Thyroid gland (tissue), 4 donors: ENCODE measurements around the gene C5orf63. TPM values are rescaled to one million over a fixed set of nuclear protein-coding genes. Genes with fewer than 3 reads are reported as not detected.

Experiments
- DNase-seq, 2 donors: peaks; one replicate each; pipeline ENCODE4 v3.0.0-alpha.2; 2019
- H3K27ac ChIP-seq, 3 donors: fragments of 200-600 bp; sonication (generic); 1 replicate in 2 of 3; 2 replicates in 1 of 3; pipeline ENCODE4 v1.5.1; 2016 to 2019; ENCODE audit warnings: mild to moderate bottlenecking in 1 of 3, moderate library complexity in 1 of 3
- H3K27me3 ChIP-seq: fragments of 200-600 bp; sonication (generic); one replicate; pipeline ENCODE4 v1.5.1; 2019
- H3K36me3 ChIP-seq, 2 donors: fragments of 200-600 bp; sonication (generic); one replicate each; pipeline ENCODE4 v1.5.1; 2016 to 2019
- H3K4me1 ChIP-seq, 2 donors: fragments of 200-600 bp; sonication (generic); one replicate each; pipeline ENCODE4 v1.5.1; 2017 to 2019
- H3K4me3 ChIP-seq, 3 donors: fragments of 200-600 bp; sonication (generic); replicated peaks in 1 of 3; 1 replicate in 2 of 3; 2 replicates in 1 of 3; pipeline ENCODE4 v1.5.1; 2016; ENCODE audit warnings: mild to moderate bottlenecking in 1 of 3
- H3K9me3 ChIP-seq: fragments of 200-600 bp; sonication (generic); one replicate; pipeline ENCODE4 v1.5.1; 2017
- CTCF ChIP-seq, 6 experiments: fragments of 200-600 bp in 3 of 6; fragments of 450-650 bp in 3 of 6; sonication (generic) in 3 of 6; IDR thresholded peaks; one replicate each; pipeline ENCODE4 v1.5.1; 2016 to 2019; ENCODE audit warnings: antibody characterized with exemption in 6 of 6, mild to moderate bottlenecking in 2 of 6, inconsistent platforms in 1 of 6, moderate library complexity in 1 of 6
- POLR2A ChIP-seq, 2 donors: fragments of 450-650 bp; IDR thresholded peaks; one replicate each; pipeline ENCODE4 v1.6.1; 2017; ENCODE audit warnings: antibody characterized with exemption in 2 of 2, mild to moderate bottlenecking in 2 of 2, moderate library complexity in 1 of 2
- WGBS, 2 donors: methylation state at CpG; one replicate each; pipeline ENCODE4 v1.1.5; 2017; 5-methylcytosine and 5-hydroxymethylcytosine counted together
- intact Hi-C: fragments of 100-400 bp; cut with DNase I; formaldehyde crosslinking; loops from one replicate; pipeline ENCODE4 v1.15.1; 2023
- total RNA-seq, 4 donors: library from RNA; depleted of rRNA; stranded (reverse); fragments of >200 nt; gene quantifications; one replicate each; pipeline ENCODE4 v1.2.3, GENCODE V29; 2016

C5orf63 gene
- total RNA-seq, 4 donors from 2014 or later, result 4.3 to 13.7 (median 6.6) TPM

- no peaks in the 10 kb centered on the region for H3K4me1 ChIP-seq
- no peaks in the 10 kb centered on the region for H3K27me3 ChIP-seq
- H3K4me3 ChIP-seq, result no peak overlapping the region
- H3K27ac ChIP-seq, result no peak overlapping the region
- no peaks in the 10 kb centered on the region for H3K36me3 ChIP-seq
- no peak for TF ChIP-seq POLR2A (IDR thresholded peaks at IDR 0.05)
- no peak for TF ChIP-seq CTCF (IDR thresholded peaks at IDR 0.05)
- WGBS, 2 donors, result 68 to 84% methylated on average over 3 of the region's 3 CpGs
- intact Hi-C loops, result no loop called here
- DNase-seq, result no peak
- H3K9me3 ChIP-seq, result no peaks in the 10 kb centered on the region
Measured at GRCh38 chr5:127092690-127093089, 19.4 kb upstream of the C5orf63 start.

- TF ChIP-seq POLR2A (IDR thresholded peaks at IDR 0.05), result no peak
- TF ChIP-seq CTCF (IDR thresholded peaks at IDR 0.05), result no peak
- Histone ChIP-seq H3K27me3 (no peaks in the 10 kb centered on the region), H3K9me3 (no peaks in the 10 kb centered on the region), H3K4me3 (no peak overlapping the region), H3K4me1 (no peaks in the 10 kb centered on the region), H3K27ac (no peak overlapping the region), H3K36me3 (no peaks in the 10 kb centered on the region)
- no peak for DNase-seq
- intact Hi-C loops, result no loop called here
Measured at GRCh38 chr5:127089191-127089590, 15.9 kb upstream of the C5orf63 start.

GRCh38 chr5:127088251-127088650 lies 14.9 kb upstream of the C5orf63 start:
- no peak for DNase-seq
- H3K36me3 ChIP-seq, result no peaks in the 10 kb centered on the region
- no peak overlapping the region for H3K27ac ChIP-seq
- TF ChIP-seq CTCF (IDR thresholded peaks at IDR 0.05), result no peak
- TF ChIP-seq POLR2A (IDR thresholded peaks at IDR 0.05), result no peak
- WGBS, 2 donors, result 65 to 85% methylated on average over 1 of the region's 1 CpG
- H3K4me3 ChIP-seq, result no peak overlapping the region
- H3K9me3 ChIP-seq, result no peaks in the 10 kb centered on the region
- H3K4me1 ChIP-seq, result no peaks in the 10 kb centered on the region
- intact Hi-C loops, result no loop called here
- H3K27me3 ChIP-seq, result no peaks in the 10 kb centered on the region

GRCh38 chr5:127086589-127086988 lies 13.3 kb upstream of the C5orf63 start:
- no peak overlapping the region for H3K4me3 ChIP-seq
- H3K27ac ChIP-seq, result no peak overlapping the region
- TF ChIP-seq POLR2A (IDR thresholded peaks at IDR 0.05) (no peak), CTCF (IDR thresholded peaks at IDR 0.05) (no peak)
- no peaks in the 10 kb centered on the region for H3K9me3 ChIP-seq
- no peaks in the 10 kb centered on the region for H3K27me3 ChIP-seq
- no peak for DNase-seq
- H3K4me1 ChIP-seq, result no peaks in the 10 kb centered on the region
- WGBS, 2 donors, result 91 to 96% methylated on average over 2 of the region's 2 CpGs
- intact Hi-C loops, result no loop called here
- no peaks in the 10 kb centered on the region for H3K36me3 ChIP-seq

- no peak for DNase-seq
- Histone ChIP-seq H3K4me1 (no peaks in the 10 kb centered on the region), H3K27ac (no peak overlapping the region), H3K4me3 (no peak overlapping the region), H3K36me3 (no peaks in the 10 kb centered on the region), H3K9me3 (no peaks in the 10 kb centered on the region), H3K27me3 (no peaks in the 10 kb centered on the region)
- intact Hi-C loops, result no loop called here
- TF ChIP-seq POLR2A (IDR thresholded peaks at IDR 0.05) (no peak), CTCF (IDR thresholded peaks at IDR 0.05) (no peak)
- WGBS, 2 donors, result 82 to 90% methylated on average over 5 of the region's 5 CpGs
Measured at GRCh38 chr5:127085796-127086195, 12.5 kb upstream of the C5orf63 start.
